Thyroid gland (tissue), 4 donors: ENCODE results near the gene HOXD3. TPM values are rescaled to one million over a fixed set of nuclear protein-coding genes. Genes with fewer than 3 reads are reported as not detected.

Experiments used
- DNase-seq, 2 donors: peaks; one replicate each; pipeline ENCODE4 v3.0.0-alpha.2; 2019
- H3K27ac ChIP-seq, 3 donors: fragments of 200-600 bp; sonication (generic); 1 replicate in 2 of 3; 2 replicates in 1 of 3; pipeline ENCODE4 v1.5.1; 2016 to 2019; ENCODE audit warnings: mild to moderate bottlenecking in 1 of 3, moderate library complexity in 1 of 3
- H3K27me3 ChIP-seq: fragments of 200-600 bp; sonication (generic); one replicate; pipeline ENCODE4 v1.5.1; 2019
- H3K36me3 ChIP-seq, 2 donors: fragments of 200-600 bp; sonication (generic); one replicate each; pipeline ENCODE4 v1.5.1; 2016 to 2019
- H3K4me1 ChIP-seq, 2 donors: fragments of 200-600 bp; sonication (generic); one replicate each; pipeline ENCODE4 v1.5.1; 2017 to 2019
- H3K4me3 ChIP-seq, 3 donors: fragments of 200-600 bp; sonication (generic); replicated peaks in 1 of 3; 1 replicate in 2 of 3; 2 replicates in 1 of 3; pipeline ENCODE4 v1.5.1; 2016; ENCODE audit warnings: mild to moderate bottlenecking in 1 of 3
- H3K9me3 ChIP-seq: fragments of 200-600 bp; sonication (generic); one replicate; pipeline ENCODE4 v1.5.1; 2017
- CTCF ChIP-seq, 6 experiments: fragments of 200-600 bp in 3 of 6; fragments of 450-650 bp in 3 of 6; sonication (generic) in 3 of 6; IDR thresholded peaks; one replicate each; pipeline ENCODE4 v1.5.1; 2016 to 2019; ENCODE audit warnings: antibody characterized with exemption in 6 of 6, mild to moderate bottlenecking in 2 of 6, inconsistent platforms in 1 of 6, moderate library complexity in 1 of 6
- POLR2A ChIP-seq, 2 donors: fragments of 450-650 bp; IDR thresholded peaks; one replicate each; pipeline ENCODE4 v1.6.1; 2017; ENCODE audit warnings: antibody characterized with exemption in 2 of 2, mild to moderate bottlenecking in 2 of 2, moderate library complexity in 1 of 2
- WGBS, 2 donors: methylation state at CpG; one replicate each; pipeline ENCODE4 v1.1.5; 2017; 5-methylcytosine and 5-hydroxymethylcytosine counted together
- intact Hi-C: fragments of 100-400 bp; cut with DNase I; formaldehyde crosslinking; loops from one replicate; pipeline ENCODE4 v1.15.1; 2023
- total RNA-seq, 4 donors: library from RNA; depleted of rRNA; stranded (reverse); fragments of >200 nt; gene quantifications; one replicate each; pipeline ENCODE4 v1.2.3, GENCODE V29; 2016

HOXD3 gene
- total RNA-seq, 4 donors from 2014 or later: 0.75 to 5.0 (median 3.1) TPM

DNA sequence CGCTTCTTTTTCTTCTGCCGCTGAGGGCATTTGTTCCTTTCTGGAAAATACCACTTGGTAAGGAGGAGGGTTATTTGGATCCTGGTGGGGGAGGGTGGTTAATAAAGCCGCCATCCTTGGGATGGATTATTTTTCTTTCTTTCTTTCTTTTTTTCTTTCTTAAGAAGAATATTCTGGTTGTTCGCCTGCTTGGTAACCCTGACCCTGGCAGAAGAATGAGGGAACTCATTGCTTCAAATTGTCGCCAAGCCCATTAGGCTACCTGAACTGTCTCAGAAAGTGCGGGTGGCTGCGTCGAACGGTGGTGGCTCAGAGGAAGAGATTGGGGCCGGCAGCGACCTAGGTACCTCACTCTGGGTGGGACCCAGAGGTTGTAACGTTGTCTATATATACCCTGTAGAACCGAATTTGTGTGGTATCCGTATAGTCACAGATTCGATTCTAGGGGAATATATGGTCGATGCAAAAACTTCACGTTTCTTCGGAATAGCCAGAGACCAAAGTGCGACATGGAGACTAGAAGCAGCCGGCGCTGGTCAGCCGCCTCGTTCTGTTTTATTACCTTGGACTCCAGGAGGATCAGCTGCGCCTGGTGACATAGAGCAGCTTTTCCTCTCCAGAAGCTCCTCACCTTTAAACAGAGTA, 7.0 kb upstream of the HOXD3 start:
- WGBS, 2 donors: 30 to 34% methylated on average over 24 of the region's 24 CpGs
- intact Hi-C loops: no loop called here
- TF ChIP-seq CTCF (IDR thresholded peaks at IDR 0.05) (no peak), POLR2A (IDR thresholded peaks at IDR 0.05) (no peak)

DNA sequence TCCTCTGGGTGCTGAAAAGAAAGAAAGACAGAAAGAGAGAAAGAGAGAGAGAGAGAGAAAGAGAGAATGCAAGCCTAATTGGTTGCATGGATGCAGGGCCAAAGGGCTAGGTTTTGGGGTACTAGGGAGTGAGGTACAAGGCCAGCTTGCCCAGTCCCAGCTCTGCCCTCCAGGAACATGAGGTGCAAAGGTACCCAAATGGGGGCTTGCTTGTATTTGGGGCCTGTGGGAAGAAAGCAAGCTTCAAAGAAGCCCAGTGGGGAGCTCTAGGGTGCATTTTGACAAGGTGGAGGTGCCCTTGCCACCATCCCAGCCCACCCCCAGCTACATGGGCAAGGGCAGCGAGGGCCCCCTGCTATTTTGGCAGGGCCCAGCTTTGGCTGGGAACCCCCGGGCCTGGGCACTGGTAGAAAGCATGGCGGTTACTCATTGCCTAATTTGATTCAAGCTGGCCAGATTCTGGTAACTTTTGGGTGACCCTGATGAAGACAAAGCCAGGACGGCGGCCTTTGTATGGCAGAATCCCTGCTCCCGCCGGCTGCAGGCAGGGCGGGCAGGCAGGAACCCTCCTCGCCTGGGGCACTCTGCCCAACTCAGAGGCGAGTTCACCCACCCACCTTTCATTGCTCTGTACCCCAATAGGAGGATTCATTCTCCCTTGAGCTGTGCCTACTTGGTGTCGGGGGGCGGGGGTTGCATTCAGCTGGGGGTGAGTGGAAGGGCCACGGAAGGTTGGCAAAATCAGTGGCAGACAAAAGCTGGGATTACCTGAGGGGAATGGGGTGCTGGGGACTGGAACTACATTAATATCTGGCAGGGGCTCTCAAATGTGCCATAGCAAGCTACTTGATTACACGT, 6.3 kb upstream of the HOXD3 start:
- Histone ChIP-seq H3K4me1 (peaks cover 0 to 5% of the 10 kb centered on the region in 2 donors), H3K27ac (no peak overlapping the region), H3K36me3 (no peaks in the 10 kb centered on the region), H3K4me3 (no peak overlapping the region), H3K9me3 (no peaks in the 10 kb centered on the region), H3K27me3 (peaks cover 62% of the 10 kb centered on the region)
- DNase-seq: no peak
- WGBS, 2 donors: 23 to 32% methylated on average over 10 to 13 of the region's 14 CpGs
- intact Hi-C loops: no loop called here
- TF ChIP-seq POLR2A (IDR thresholded peaks at IDR 0.05): no peak
- no peak for TF ChIP-seq CTCF (IDR thresholded peaks at IDR 0.05)

More for the DNA sequence above, 7.0 kb upstream of the HOXD3 start:
- Histone ChIP-seq H3K36me3 (no peaks in the 10 kb centered on the region), H3K9me3 (no peaks in the 10 kb centered on the region), H3K4me3 (no peak overlapping the region), H3K27me3 (peaks cover 61% of the 10 kb centered on the region), H3K27ac (no peak overlapping the region), H3K4me1 (peaks cover 0 to 5% of the 10 kb centered on the region in 2 donors)
- no peak for DNase-seq

DNA sequence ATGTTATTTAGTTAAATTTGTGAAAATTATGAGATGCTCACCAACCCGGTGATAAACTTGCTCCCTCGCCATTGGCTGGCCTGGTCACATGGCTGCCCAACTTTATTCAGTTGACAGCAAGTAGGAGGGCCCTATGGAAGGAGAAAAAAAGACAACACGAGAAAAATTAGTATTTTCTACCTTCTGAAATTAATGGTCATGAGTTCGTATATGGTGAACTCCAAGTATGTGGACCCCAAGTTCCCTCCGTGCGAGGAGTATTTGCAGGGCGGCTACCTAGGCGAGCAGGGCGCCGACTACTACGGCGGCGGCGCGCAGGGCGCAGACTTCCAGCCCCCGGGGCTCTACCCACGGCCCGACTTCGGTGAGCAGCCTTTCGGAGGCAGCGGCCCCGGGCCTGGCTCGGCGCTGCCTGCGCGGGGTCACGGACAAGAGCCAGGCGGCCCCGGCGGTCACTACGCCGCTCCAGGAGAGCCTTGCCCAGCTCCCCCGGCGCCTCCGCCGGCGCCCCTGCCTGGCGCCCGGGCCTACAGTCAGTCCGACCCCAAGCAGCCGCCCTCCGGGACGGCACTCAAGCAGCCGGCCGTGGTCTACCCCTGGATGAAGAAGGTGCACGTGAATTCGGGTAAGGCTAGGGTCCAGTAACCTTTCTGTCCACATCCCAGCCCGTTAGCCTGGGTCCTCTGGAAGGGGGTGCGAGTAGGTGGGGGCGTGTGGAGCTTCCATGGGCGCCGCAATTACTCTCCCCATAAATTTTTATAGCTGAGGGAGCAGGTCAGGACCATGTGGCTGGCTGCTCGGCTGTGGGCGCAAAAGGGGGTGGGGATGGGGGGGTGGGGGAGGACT, 5.4 kb upstream of the HOXD3 start, which contains the start of gene HOXD4:
Gene HOXD4 (plus strand): TSS at position 109 of the 846 bp plus-strand sequence. CDS start 84 bp downstream, at position 193.
- peaks cover 0 to 5% of the 10 kb centered on the region in 2 donors for H3K4me1 ChIP-seq
- H3K9me3 ChIP-seq: no peaks in the 10 kb centered on the region
- no peak within 1 kb of the TSS for H3K27ac ChIP-seq
- no peak for DNase-seq
- WGBS, 2 donors: 23 to 29% methylated on average over 33 to 43 of the region's 55 CpGs
- peak within 1 kb of the TSS in 1 of 3 donors; percentile 5 for H3K4me3 ChIP-seq
- peaks cover 69% of the 10 kb centered on the region for H3K27me3 ChIP-seq
- intact Hi-C loops: no loop called here
- H3K36me3 ChIP-seq: no peaks in the 10 kb centered on the region
- TF ChIP-seq CTCF (IDR thresholded peaks at IDR 0.05) (no peak), POLR2A (IDR thresholded peaks at IDR 0.05) (no peak)

DNA sequence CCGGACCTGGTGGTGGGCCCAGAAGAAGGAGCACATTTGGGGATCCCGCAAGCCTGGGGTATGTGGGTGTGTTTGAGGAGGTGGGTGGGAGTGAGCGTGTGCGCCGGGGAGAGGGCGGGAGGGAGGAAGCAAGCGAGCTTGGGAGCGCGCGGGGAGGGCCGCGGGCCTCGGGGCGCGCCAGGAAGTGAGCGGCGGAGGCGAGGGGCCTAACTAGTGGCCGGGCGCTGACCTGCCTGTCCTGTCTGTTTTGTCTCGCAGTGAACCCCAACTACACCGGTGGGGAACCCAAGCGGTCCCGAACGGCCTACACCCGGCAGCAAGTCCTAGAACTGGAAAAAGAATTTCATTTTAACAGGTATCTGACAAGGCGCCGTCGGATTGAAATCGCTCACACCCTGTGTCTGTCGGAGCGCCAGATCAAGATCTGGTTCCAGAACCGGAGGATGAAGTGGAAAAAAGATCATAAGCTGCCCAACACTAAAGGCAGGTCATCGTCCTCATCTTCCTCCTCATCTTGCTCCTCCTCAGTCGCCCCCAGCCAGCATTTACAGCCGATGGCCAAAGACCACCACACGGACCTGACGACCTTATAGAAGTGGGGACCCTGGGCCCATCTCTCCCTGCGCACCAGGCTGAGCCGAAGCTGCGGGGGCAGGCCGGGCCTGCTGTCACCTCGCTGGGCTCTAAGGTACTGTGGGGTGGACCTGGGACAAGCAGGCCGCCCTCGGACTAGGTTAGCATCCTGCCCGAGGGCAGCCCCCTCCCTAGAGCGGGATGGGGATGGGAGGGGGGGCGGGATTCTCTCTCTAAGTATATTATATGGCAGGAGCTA, 4.5 kb upstream of the HOXD3 start:
- no peak overlapping the region for H3K4me3 ChIP-seq
- H3K9me3 ChIP-seq: no peaks in the 10 kb centered on the region
- intact Hi-C loops: no loop called here
- peaks cover 5% of the 10 kb centered on the region in 2 donors for H3K4me1 ChIP-seq
- TF ChIP-seq POLR2A (IDR thresholded peaks at IDR 0.05) (no peak), CTCF (IDR thresholded peaks at IDR 0.05) (no peak)
- peaks cover 71% of the 10 kb centered on the region for H3K27me3 ChIP-seq
- no peak for DNase-seq
- H3K27ac ChIP-seq: no peak overlapping the region
- 17 to 29% methylated on average over 25 to 31 of the region's 48 CpGs for WGBS, 2 donors
- H3K36me3 ChIP-seq: no peaks in the 10 kb centered on the region
